WTC11 (cell line): ENCODE results near the gene GIPC3.

ENCODE experiments used
- CTCF ChIP-seq: fragments of 200-600 bp; IDR thresholded peaks from 2 replicates; pipeline ENCODE4 v1.8.0; 2022; ENCODE audit warnings: antibody characterized with exemption
- ETV6 ChIP-seq: sonication (generic); formaldehyde crosslinking; IDR thresholded peaks from 2 replicates; pipeline ENCODE4 v1.8.1; 2022; ENCODE audit warnings: mild to moderate bottlenecking, missing genetic modification reagents
- IRF2 ChIP-seq: sonication (generic); formaldehyde crosslinking; IDR thresholded peaks from 2 replicates; pipeline ENCODE4 v1.8.0; 2022; ENCODE audit warnings: low read depth, missing genetic modification reagents, borderline replicate concordance
- JUN ChIP-seq: sonication (generic); formaldehyde crosslinking; IDR thresholded peaks from 2 replicates; pipeline ENCODE4 v1.8.0; 2023; ENCODE audit warnings: mild to moderate bottlenecking, missing genetic modification reagents
- KAT7 ChIP-seq: sonication (generic); formaldehyde crosslinking; IDR thresholded peaks from 2 replicates; pipeline ENCODE4 v1.8.1; 2023; ENCODE audit warnings: missing genetic modification reagents, mild to moderate bottlenecking, borderline replicate concordance
- MAX ChIP-seq: sonication (generic); formaldehyde crosslinking; IDR thresholded peaks from 2 replicates; pipeline ENCODE4 v1.8.0; 2022; ENCODE audit warnings: mild to moderate bottlenecking, missing genetic modification reagents

GRCh38 chr19:3577723-3578344, 7.4 kb upstream of the GIPC3 start:
- TF ChIP-seq ETV6 (CRISPR knock-in tag) = no peak
- no peak for TF ChIP-seq JUN (CRISPR knock-in tag)
- TF ChIP-seq KAT7 (CRISPR knock-in tag) = no peak
- TF ChIP-seq CTCF = no peak
- TF ChIP-seq IRF2 (CRISPR knock-in tag) = no peak
- TF ChIP-seq MAX (CRISPR knock-in tag) = no peak; the same call in 1 of the 2 replicates
